ENCODE measurements around the gene GP1BB.

GRCh38 chr22:19748991-19749664 is 25.8 kb downstream of the GP1BB start:
- no peak for TF ChIP-seq CTCF (IDR thresholded peaks at IDR 0.05; ENCODE audit: insufficient read depth, low read depth, low read length)
- no peak for TF ChIP-seq EZH2 (IDR thresholded peaks at IDR 0.05; ENCODE audit: insufficient read depth, low read length)

All from astrocyte (in vitro differentiated cells and primary cell).